Mammary epithelial cell (primary cell): ENCODE measurements around the gene CHMP4A.

Experiments used
- EZH2 ChIP-seq: IDR thresholded peaks from 2 replicates; pipeline ENCODE4 v1.6.1; 2012; ENCODE audit warnings: low read length, inconsistent platforms, borderline replicate concordance
- TF ChIP-seq, protein P1 (sequence below), 2 donors: IDR thresholded peaks in 1 of 2; conservative IDR thresholded peaks in 1 of 2; 2 replicates each; pipeline ENCODE4 v1.5.1; 2011 to 2012; ENCODE audit warnings: inconsistent platforms in 2 of 2, low read length in 2 of 2, mild to moderate bottlenecking in 2 of 2, control low read depth in 1 of 2, low read depth in 1 of 2; ENCODE audit not compliant: insufficient read depth in 1 of 2; ENCODE audit errors: extremely low read depth in 1 of 2

DNA sequence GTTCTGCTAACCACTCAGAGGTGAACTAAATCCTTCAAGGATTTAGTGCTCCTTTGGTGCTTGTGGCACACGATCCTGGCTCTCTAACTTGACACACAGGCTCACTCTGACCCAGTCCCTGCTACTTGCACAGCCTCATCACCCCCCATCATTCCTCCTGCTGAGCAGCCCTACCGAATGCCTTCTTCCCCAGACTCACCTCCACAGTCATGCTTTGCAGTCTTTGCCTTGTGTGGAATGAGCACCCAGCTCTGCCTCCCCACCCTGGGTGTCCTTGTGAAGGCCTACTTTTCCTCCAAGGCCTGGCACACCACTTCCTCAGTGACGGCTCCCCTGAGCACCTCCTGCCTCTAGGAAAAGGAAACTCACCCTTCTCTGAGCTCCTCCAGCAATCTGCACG, 37.1 kb upstream of the CHMP4A start:
- TF ChIP-seq EZH2 = no peak
- TF ChIP-seq, protein P1, sequence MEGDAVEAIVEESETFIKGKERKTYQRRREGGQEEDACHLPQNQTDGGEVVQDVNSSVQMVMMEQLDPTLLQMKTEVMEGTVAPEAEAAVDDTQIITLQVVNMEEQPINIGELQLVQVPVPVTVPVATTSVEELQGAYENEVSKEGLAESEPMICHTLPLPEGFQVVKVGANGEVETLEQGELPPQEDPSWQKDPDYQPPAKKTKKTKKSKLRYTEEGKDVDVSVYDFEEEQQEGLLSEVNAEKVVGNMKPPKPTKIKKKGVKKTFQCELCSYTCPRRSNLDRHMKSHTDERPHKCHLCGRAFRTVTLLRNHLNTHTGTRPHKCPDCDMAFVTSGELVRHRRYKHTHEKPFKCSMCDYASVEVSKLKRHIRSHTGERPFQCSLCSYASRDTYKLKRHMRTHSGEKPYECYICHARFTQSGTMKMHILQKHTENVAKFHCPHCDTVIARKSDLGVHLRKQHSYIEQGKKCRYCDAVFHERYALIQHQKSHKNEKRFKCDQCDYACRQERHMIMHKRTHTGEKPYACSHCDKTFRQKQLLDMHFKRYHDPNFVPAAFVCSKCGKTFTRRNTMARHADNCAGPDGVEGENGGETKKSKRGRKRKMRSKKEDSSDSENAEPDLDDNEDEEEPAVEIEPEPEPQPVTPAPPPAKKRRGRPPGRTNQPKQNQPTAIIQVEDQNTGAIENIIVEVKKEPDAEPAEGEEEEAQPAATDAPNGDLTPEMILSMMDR (conservative IDR thresholded peaks at IDR 0.05 in 1 of 2, IDR thresholded peaks at IDR 0.05 in 1 of 2; ENCODE audit: extremely low read depth in 1 of 2, insufficient read depth in 1 of 2, low read depth in 1 of 2, low read length in 2 of 2) = no peak
